Endothelial cell of umbilical vein (primary cell): ENCODE measurements around the gene PYGO2. TPM values are rescaled to one million over a fixed set of nuclear protein-coding genes. Genes with fewer than 3 reads are reported as not detected.
"Not testable (repeated sequence)": the region's sequence is repeated elsewhere in the genome, so short reads cannot be mapped to it uniquely, and the experiment has no call there.

Experiments used
- BruUV-seq: library from RNA; stranded (reverse); fragments of 400-500 nt; replicated peaks from 2 replicates; lab custom pipeline; 2021; lab: Mats Ljungman, UMichigan
- CTCF ChIA-PET: fragments of 300-600, 350-600 bp; sonication (Branson Sonifier 250); formaldehyde crosslinking; loops from one replicate; lab custom pipeline; 2021; ENCODE audit warnings: antibody characterized with exemption, inconsistent platforms; lab: Charles Lee
- POLR2A ChIA-PET: fragments of 300-600, 350-600 bp; sonication (Branson Sonifier 250); formaldehyde crosslinking; loops from one replicate; lab custom pipeline; 2021; ENCODE audit warnings: antibody characterized with exemption, inconsistent platforms; lab: Charles Lee
- DNase-seq: peaks from one replicate; pipeline ENCODE4 v3.0.0-alpha.2; 2011; ENCODE audit warnings: low read depth, low spot score
- FAIRE-seq: peaks from 2 replicates; lab custom pipeline; 2011; peaks lifted over from hg19 to GRCh38; lab: Jason Lieb, UNC
- H2AFZ ChIP-seq: 2 replicates; pipeline ENCODE4 v1.6.0; 2012; ENCODE audit warnings: low read depth, low read length, control low read depth, inconsistent platforms
- H3K27ac ChIP-seq: 2 replicates; pipeline ENCODE4 v1.5.1; 2011; ENCODE audit warnings: low read depth, mild to moderate bottlenecking, control low read depth, low read length, moderate library complexity; ENCODE audit not compliant: insufficient read depth
- H3K27me3 ChIP-seq, 2 experiments: 2 replicates each; pipeline versions ENCODE4 v1.6.0 to v1.6.1; 2011; ENCODE audit warnings: low read length in 2 of 2, mixed read lengths in 1 of 2; ENCODE audit not compliant: control insufficient read depth in 2 of 2, insufficient read depth in 2 of 2
- H3K36me3 ChIP-seq, 2 experiments: 2 replicates in 1 of 2; 3 replicates in 1 of 2; pipeline ENCODE4 v1.5.1; 2011; ENCODE audit warnings: low read length in 2 of 2, mild to moderate bottlenecking in 1 of 2, moderate library complexity in 1 of 2; ENCODE audit not compliant: control insufficient read depth in 2 of 2, insufficient read depth in 2 of 2; ENCODE audit errors: extremely low read depth in 1 of 2
- H3K4me1 ChIP-seq: 3 replicates; pipeline ENCODE4 v1.5.1; 2011; ENCODE audit warnings: mild to moderate bottlenecking, low read length; ENCODE audit not compliant: control insufficient read depth, insufficient read depth; ENCODE audit errors: extremely low read depth
- H3K4me2 ChIP-seq: 2 replicates; pipeline ENCODE4 v1.6.1; 2011; ENCODE audit warnings: low read length, control low read depth, mixed read lengths; ENCODE audit not compliant: insufficient read depth
- H3K4me3 ChIP-seq, 3 experiments: fragments of 200-600 bp in 1 of 3; sonication (generic), shearing (Covaris generic) in 1 of 3; replicated peaks in 1 of 3; 2 replicates each; pipeline ENCODE4 v1.5.1; 2011 to 2016; ENCODE audit warnings: control low read depth in 3 of 3, low read length in 3 of 3, mild to moderate bottlenecking in 2 of 3, inconsistent platforms in 1 of 3, low read depth in 1 of 3, moderate library complexity in 1 of 3; ENCODE audit not compliant: insufficient read depth in 1 of 3
- H3K79me2 ChIP-seq: 2 replicates; pipeline ENCODE4 v1.6.0; 2012; ENCODE audit warnings: low read length, inconsistent platforms; ENCODE audit not compliant: control insufficient read depth, insufficient read depth
- H3K9ac ChIP-seq: replicated peaks from 2 replicates; pipeline ENCODE3; 2011; ENCODE audit warnings: low read length, control low read depth; ENCODE audit not compliant: insufficient read depth; ENCODE audit errors: extremely low read depth
- H3K9me1 ChIP-seq: replicated peaks from 3 replicates; pipeline ENCODE4 v1.6.0; 2011; ENCODE audit warnings: mild to moderate bottlenecking, low read length; ENCODE audit not compliant: control insufficient read depth, insufficient read depth; ENCODE audit errors: extremely low read depth
- H3K9me3 ChIP-seq: replicated peaks from 2 replicates; pipeline ENCODE4 v1.5.1; 2012; ENCODE audit warnings: low read length, inconsistent platforms; ENCODE audit not compliant: control insufficient read depth, insufficient read depth
- H4K20me1 ChIP-seq: replicated peaks from 2 replicates; pipeline ENCODE3; 2011; ENCODE audit warnings: mild to moderate bottlenecking, low read length; ENCODE audit not compliant: control insufficient read depth, insufficient read depth; ENCODE audit errors: extremely low read depth
- FOS ChIP-seq: IDR thresholded peaks from 2 replicates; pipeline ENCODE4 v1.6.1; 2011; ENCODE audit warnings: mild to moderate bottlenecking, low read length, moderate library complexity, borderline replicate concordance; ENCODE audit not compliant: insufficient read depth
- JUN ChIP-seq: IDR thresholded peaks from 2 replicates; pipeline ENCODE4 v1.6.1; 2011; ENCODE audit warnings: borderline replicate concordance, low read depth; ENCODE audit not compliant: insufficient read length, insufficient read depth
- dilution Hi-C: fragments of 300-500 bp; cut with MboI; formaldehyde crosslinking; loops from one replicate; pipeline ENCODE4 v1.15.0; 2019; ENCODE audit warnings: low sequenced_read_pairs; ENCODE audit not compliant: extremely low pct_ligation_motif_present
- intact Hi-C: fragments of 100-400 bp; cut with micrococcal nuclease; formaldehyde crosslinking; loops from one replicate; pipeline ENCODE4 v1.10.0; 2022
- polyA plus RNA-seq, 4 experiments: library from polyadenylated mRNA; depleted of rRNA in 3 of 4; stranded (reverse) in 3 of 4; unstranded in 1 of 4; fragments of >200 nt; gene quantifications; 2 replicates each; pipeline versions ENCODE4 v1.2.1 to v1.2.3, GENCODE V29; 2011 to 2012; ENCODE audit warnings: missing spikeins in 1 of 4
- total RNA-seq: library from RNA; stranded (reverse); gene quantifications from 2 replicates; pipeline ENCODE4 v1.2.3, GENCODE V29; 2021
- TF ChIP-seq, protein P1 (sequence below), 2 donors: IDR thresholded peaks; 1 replicate in 1 of 2; 2 replicates in 1 of 2; pipeline ENCODE4 v1.5.1; 2011; ENCODE audit warnings: low read length in 2 of 2, mild to moderate bottlenecking in 2 of 2, moderate library complexity in 2 of 2, control low read depth in 1 of 2, inconsistent platforms in 1 of 2, low read depth in 1 of 2; ENCODE audit not compliant: insufficient read depth in 1 of 2; ENCODE audit errors: extremely low read depth in 1 of 2
- TF ChIP-seq, protein P2 (sequence below): IDR thresholded peaks from 2 replicates; pipeline ENCODE4 v1.6.1; 2011; ENCODE audit not compliant: insufficient read depth, insufficient read length

Gene PYGO2
- total and polyA plus RNA-seq, 2 donors (not counting 3 experiments of a cell fraction or from before 2014, with no cell fraction given), result 19.3 to 21.5 TPM

DNA sequence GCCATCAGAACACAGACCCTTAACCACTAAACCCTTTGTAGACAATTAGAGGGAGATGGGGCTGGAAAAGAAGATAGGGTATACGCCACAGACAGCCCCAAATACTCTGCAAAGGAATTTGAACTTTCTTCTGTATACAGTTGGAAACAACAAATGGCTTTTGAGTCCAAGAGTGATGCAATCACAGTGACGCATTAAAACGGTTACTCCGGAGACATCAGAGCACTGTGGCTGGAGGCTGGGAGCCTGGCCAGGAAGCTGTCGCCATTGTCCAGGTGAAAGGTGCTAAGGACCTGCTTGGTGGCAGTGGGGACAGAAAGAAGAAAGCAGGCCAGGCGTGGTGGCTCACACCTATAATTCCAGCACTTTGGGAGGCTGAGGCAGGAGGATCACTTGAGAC is 25.7 kb upstream of the PYGO2 start:
- no peak overlapping the region for H3K27ac ChIP-seq
- H3K4me3 ChIP-seq, result no peak overlapping the region
- H3K9ac ChIP-seq, result no peak overlapping the region
- intact Hi-C loops, result no loop called here
- peaks cover 18% of the 10 kb centered on the region for H3K79me2 ChIP-seq
- no peak overlapping the region for H2AFZ ChIP-seq
- H3K27me3 ChIP-seq, result no peaks in the 10 kb centered on the region
- dilution Hi-C loops, result no loop called here
- no peaks in the 10 kb centered on the region for H3K9me1 ChIP-seq
- H3K9me3 ChIP-seq, result no peaks in the 10 kb centered on the region
- CTCF ChIA-PET, result interaction anchor here (1.1 to 2.3 kb wide), 6 partner anchors 9 to 30 kb away, joined by 3 to 10 read pairs (median 5); partner anchors contain the start of genes CKS1B, PYGO2 and SHC1
- peaks cover 3 to 24% of the 10 kb centered on the region in 2 experiments for H3K36me3 ChIP-seq
- H3K4me1 ChIP-seq, result peaks cover 11% of the 10 kb centered on the region
- no TSS peak for BruUV-seq
- FAIRE-seq (no peak), DNase-seq (no peak)
- POLR2A ChIA-PET, result no interaction called here
- H3K4me2 ChIP-seq, result no peak overlapping the region
- TF ChIP-seq, protein P1, sequence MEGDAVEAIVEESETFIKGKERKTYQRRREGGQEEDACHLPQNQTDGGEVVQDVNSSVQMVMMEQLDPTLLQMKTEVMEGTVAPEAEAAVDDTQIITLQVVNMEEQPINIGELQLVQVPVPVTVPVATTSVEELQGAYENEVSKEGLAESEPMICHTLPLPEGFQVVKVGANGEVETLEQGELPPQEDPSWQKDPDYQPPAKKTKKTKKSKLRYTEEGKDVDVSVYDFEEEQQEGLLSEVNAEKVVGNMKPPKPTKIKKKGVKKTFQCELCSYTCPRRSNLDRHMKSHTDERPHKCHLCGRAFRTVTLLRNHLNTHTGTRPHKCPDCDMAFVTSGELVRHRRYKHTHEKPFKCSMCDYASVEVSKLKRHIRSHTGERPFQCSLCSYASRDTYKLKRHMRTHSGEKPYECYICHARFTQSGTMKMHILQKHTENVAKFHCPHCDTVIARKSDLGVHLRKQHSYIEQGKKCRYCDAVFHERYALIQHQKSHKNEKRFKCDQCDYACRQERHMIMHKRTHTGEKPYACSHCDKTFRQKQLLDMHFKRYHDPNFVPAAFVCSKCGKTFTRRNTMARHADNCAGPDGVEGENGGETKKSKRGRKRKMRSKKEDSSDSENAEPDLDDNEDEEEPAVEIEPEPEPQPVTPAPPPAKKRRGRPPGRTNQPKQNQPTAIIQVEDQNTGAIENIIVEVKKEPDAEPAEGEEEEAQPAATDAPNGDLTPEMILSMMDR (IDR thresholded peaks at IDR 0.05; ENCODE audit: extremely low read depth in 1 of 2, insufficient read depth in 1 of 2, low read depth in 1 of 2, low read length in 2 of 2), result no peak
- no peak for TF ChIP-seq JUN
- TF ChIP-seq, protein P2, sequence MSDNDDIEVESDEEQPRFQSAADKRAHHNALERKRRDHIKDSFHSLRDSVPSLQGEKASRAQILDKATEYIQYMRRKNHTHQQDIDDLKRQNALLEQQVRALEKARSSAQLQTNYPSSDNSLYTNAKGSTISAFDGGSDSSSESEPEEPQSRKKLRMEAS, result no peak
- TF ChIP-seq FOS, result no peak
- no peaks in the 10 kb centered on the region for H4K20me1 ChIP-seq

GRCh38 chr1:154986736-154987135 is 25.2 kb upstream of the PYGO2 start:
- H3K4me3 ChIP-seq, DNase-seq, intact Hi-C loops, H2AFZ ChIP-seq, H3K4me2 ChIP-seq, H3K9me1 ChIP-seq, dilution Hi-C loops, FAIRE-seq, H4K20me1 ChIP-seq, BruUV-seq, H3K9me3 ChIP-seq, H3K9ac ChIP-seq, POLR2A ChIA-PET, H3K27ac ChIP-seq, H3K27me3 ChIP-seq: not testable (repeated sequence)
- Histone ChIP-seq H3K36me3 (peaks cover 3 to 24% of the 10 kb centered on the region in 2 experiments), H3K79me2 (peaks cover 18% of the 10 kb centered on the region), H3K4me1 (peaks cover 11% of the 10 kb centered on the region)
- CTCF ChIA-PET, result interaction anchor here (1.2 to 2.3 kb wide), 3 partner anchors 12 to 31 kb away, joined by 3 to 10 read pairs (median 6); partner anchors contain the start of gene SHC1
